IMR-90 (cell line): Measurements from ENCODE around the gene PRDM5. TPM values are rescaled to one million over a fixed set of nuclear protein-coding genes. Genes with fewer than 3 reads are reported as not detected.

Experiments
- ATAC-seq: fragments of 200-7000 bp; cut with Tn5 transposase; 2 replicates; pipeline ENCODE4 v1.9.1; 2020; ENCODE audit warnings: low read depth, mild to moderate bottlenecking, moderate library complexity
- BruUV-seq: library from RNA; stranded (reverse); fragments of 400-500 nt; replicated peaks from 2 replicates; lab custom pipeline; 2021; lab: Mats Ljungman, UMichigan
- CTCF ChIA-PET: fragments of 300-600 bp; formaldehyde crosslinking; extraction: SDS; loops from one replicate; lab custom pipeline; 2021; ENCODE audit warnings: antibody characterized with exemption; lab: Yijun Ruan, JAX
- POLR2A ChIA-PET: fragments of 300-600 bp; sonication (Branson Sonifier 250); formaldehyde crosslinking; loops from one replicate; lab custom pipeline; 2022; ENCODE audit warnings: antibody characterized with exemption; ENCODE audit not compliant: unreplicated experiment; lab: Charles Lee
- DNase-seq: peaks from one replicate; pipeline ENCODE4 v3.0.0; 2013
- H2AFZ ChIP-seq: replicated peaks from 2 replicates; pipeline ENCODE3; 2013; ENCODE audit warnings: low read length, mild to moderate bottlenecking; ENCODE audit not compliant: poor library complexity
- H2AK5ac ChIP-seq: 2 replicates; pipeline ENCODE4 v1.6.1; 2013; ENCODE audit warnings: low read depth, low read length, inconsistent platforms
- H2AK9ac ChIP-seq: replicated peaks from 2 replicates; pipeline ENCODE3; 2013; ENCODE audit warnings: mild to moderate bottlenecking, low read depth, low read length, moderate library complexity; ENCODE audit not compliant: poor library complexity
- H2BK120ac ChIP-seq: 2 replicates; pipeline ENCODE4 v1.6.1; 2013; ENCODE audit warnings: low read depth, low read length, inconsistent platforms
- H2BK15ac ChIP-seq: 3 replicates; pipeline ENCODE4 v1.6.1; 2013; ENCODE audit warnings: low read depth, low read length, inconsistent platforms
- H2BK20ac ChIP-seq: 2 replicates; pipeline ENCODE4 v1.6.1; 2013; ENCODE audit warnings: low read depth, mild to moderate bottlenecking, inconsistent platforms, low read length, moderate library complexity
- H2BK5ac ChIP-seq: 2 replicates; pipeline ENCODE4 v1.6.1; 2013; ENCODE audit warnings: mild to moderate bottlenecking, low read depth, low read length, inconsistent platforms; ENCODE audit not compliant: poor library complexity, severe bottlenecking
- H3K14ac ChIP-seq: replicated peaks from 2 replicates; pipeline ENCODE4 v1.6.1; 2013; ENCODE audit warnings: low read depth, low read length, inconsistent platforms
- H3K18ac ChIP-seq: 2 replicates; pipeline ENCODE4 v1.6.1; 2013; ENCODE audit warnings: low read depth, low read length, control low read depth
- H3K23ac ChIP-seq: 2 replicates; pipeline ENCODE4 v1.6.1; 2013; ENCODE audit warnings: low read depth, low read length, inconsistent platforms
- H3K27ac ChIP-seq: 2 replicates; pipeline ENCODE4 v1.5.1; 2013; ENCODE audit warnings: mild to moderate bottlenecking, control low read depth, low read length; ENCODE audit not compliant: insufficient read depth
- H3K27me3 ChIP-seq: 2 replicates; pipeline ENCODE4 v1.6.1; 2013; ENCODE audit warnings: low read length; ENCODE audit not compliant: control insufficient read depth, insufficient read depth
- H3K36me3 ChIP-seq: 2 replicates; pipeline ENCODE4 v1.6.1; 2013; ENCODE audit warnings: low read length, mixed read lengths; ENCODE audit not compliant: control insufficient read depth, insufficient read depth
- H3K4ac ChIP-seq: 2 replicates; pipeline ENCODE4 v1.6.1; 2013; ENCODE audit warnings: low read depth, low read length, inconsistent platforms
- H3K4me1 ChIP-seq: 2 replicates; pipeline ENCODE4 v1.6.1; 2013; ENCODE audit warnings: low read length, mixed read lengths; ENCODE audit not compliant: control insufficient read depth, insufficient read depth
- H3K4me2 ChIP-seq: 2 replicates; pipeline ENCODE4 v1.6.1; 2013; ENCODE audit warnings: low read depth, mild to moderate bottlenecking, control low read depth, low read length, moderate library complexity
- H3K4me3 ChIP-seq: 2 replicates; pipeline ENCODE4 v1.5.1; 2013; ENCODE audit warnings: low read depth, mild to moderate bottlenecking, control low read depth, low read length, moderate library complexity; ENCODE audit not compliant: insufficient read depth
- H3K56ac ChIP-seq: 2 replicates; pipeline ENCODE4 v1.6.1; 2013; ENCODE audit warnings: low read length, inconsistent platforms; ENCODE audit not compliant: insufficient read depth; ENCODE audit errors: extremely low read depth
- H3K79me1 ChIP-seq, 2 experiments: 2 replicates each; pipeline ENCODE4 v1.6.1; 2013; ENCODE audit warnings: low read length in 2 of 2, inconsistent platforms in 1 of 2, low read depth in 1 of 2
- H3K9ac ChIP-seq: 2 replicates; pipeline ENCODE4 v1.6.1; 2013; ENCODE audit warnings: low read depth, low read length, control low read depth
- H3K9me1 ChIP-seq: 2 replicates; pipeline ENCODE4 v1.6.1; 2013; ENCODE audit warnings: low read length, inconsistent platforms; ENCODE audit not compliant: insufficient read depth
- H3K9me3 ChIP-seq: 2 replicates; pipeline ENCODE4 v1.6.1; 2013; ENCODE audit warnings: low read length; ENCODE audit not compliant: control insufficient read depth, insufficient read depth
- H4K20me1 ChIP-seq: 2 replicates; pipeline ENCODE4 v1.6.1; 2013; ENCODE audit warnings: low read length, inconsistent platforms; ENCODE audit not compliant: insufficient read depth
- H4K5ac ChIP-seq: 2 replicates; pipeline ENCODE4 v1.6.1; 2013; ENCODE audit warnings: mild to moderate bottlenecking, low read depth, low read length, control low read depth
- H4K8ac ChIP-seq, 2 experiments: 2 replicates each; pipeline ENCODE4 v1.6.1; 2013; ENCODE audit warnings: low read depth in 2 of 2, low read length in 2 of 2, control low read depth in 1 of 2, inconsistent platforms in 1 of 2
- H4K91ac ChIP-seq: 2 replicates; pipeline ENCODE4 v1.6.1; 2013; ENCODE audit warnings: low read depth, low read length, inconsistent platforms; ENCODE audit not compliant: insufficient read depth
- BHLHE40 ChIP-seq: fragments of 150-350 bp; IDR thresholded peaks from 2 replicates; pipeline ENCODE4 v1.6.1; 2016; ENCODE audit warnings: mild to moderate bottlenecking, low read depth, low read length
- CEBPB ChIP-seq: IDR thresholded peaks from 2 replicates; pipeline ENCODE4 v1.6.1; 2012; ENCODE audit warnings: low read depth, low read length, improper control_type of control experiment
- CTCF ChIP-seq: conservative IDR thresholded peaks from 2 replicates; pipeline ENCODE4 v1.5.1; 2012; ENCODE audit warnings: mild to moderate bottlenecking, low read depth, low read length, improper control_type of control experiment
- ELK1 ChIP-seq: fragments of 150-350 bp; IDR thresholded peaks from 2 replicates; pipeline ENCODE4 v1.6.1; 2016; ENCODE audit warnings: low read depth, mild to moderate bottlenecking, low read length, moderate library complexity, borderline replicate concordance
- FOS ChIP-seq: fragments of 150-350 bp; IDR thresholded peaks from 2 replicates; pipeline ENCODE4 v1.6.1; 2016; ENCODE audit warnings: low read depth, low read length
- MAZ ChIP-seq: IDR thresholded peaks from 2 replicates; pipeline ENCODE4 v1.6.1; 2012; ENCODE audit warnings: low read depth, mild to moderate bottlenecking, low read length, improper control_type of control experiment, moderate library complexity, borderline replicate concordance
- NFE2L2 ChIP-seq: fragments of 150-350 bp; IDR thresholded peaks from 2 replicates; pipeline ENCODE4 v1.6.1; 2016; ENCODE audit warnings: low read depth, mild to moderate bottlenecking, low read length
- RFX5 ChIP-seq: IDR thresholded peaks from 2 replicates; pipeline ENCODE4 v1.8.0; 2012; ENCODE audit warnings: low read depth, mild to moderate bottlenecking, low read length, moderate library complexity
- SMC3 ChIP-seq: fragments of 150-350 bp; IDR thresholded peaks from 2 replicates; pipeline ENCODE4 v1.6.1; 2016; ENCODE audit warnings: low read depth, mild to moderate bottlenecking, antibody characterized with exemption, low read length, moderate library complexity
- USF2 ChIP-seq: fragments of 150-350 bp; IDR thresholded peaks from 2 replicates; pipeline ENCODE4 v1.6.1; 2017; ENCODE audit warnings: mild to moderate bottlenecking, antibody characterized with exemption, low read length, low read depth
- WGBS, 2 experiments: methylation state at CpG; one replicate each; pipeline versions ENCODE4 v1.1.5 to v1.1.7; 2013; ENCODE audit warnings: missing lambda C conversion rate in 2 of 2; ENCODE audit not compliant: insufficient read length in 1 of 2; ENCODE audit errors: extremely low coverage in 2 of 2; 5-methylcytosine and 5-hydroxymethylcytosine counted together
- dilution Hi-C: fragments of 300-500 bp; cut with HindIII; formaldehyde crosslinking; loops from one replicate; pipeline ENCODE4 v1.14.3; 2018; ENCODE audit warnings: low sequenced_read_pairs; ENCODE audit not compliant: unreplicated experiment
- in situ Hi-C: fragments of 300-500 bp; cut with MboI; formaldehyde crosslinking; loops from 3 replicates; pipeline ENCODE4 v1.14.3; 2019; ENCODE audit warnings: low sequenced_read_pairs, inconsistent platforms, mixed read lengths
- intact Hi-C: fragments of 100-400 bp; cut with micrococcal nuclease; formaldehyde crosslinking; loops from 2 replicates; pipeline ENCODE4 v1.10.0; 2022
- polyA plus RNA-seq, 3 experiments: library from polyadenylated mRNA; depleted of rRNA; stranded (reverse); fragments of >200 nt; gene quantifications; 2 replicates each; pipeline ENCODE4 v1.2.3, GENCODE V29; 2012; ENCODE audit warnings: low replicate concordance in 1 of 3
- total RNA-seq: library from RNA; depleted of rRNA; stranded (reverse); fragments of >200 nt; gene quantifications from 2 replicates; pipeline ENCODE4 v1.2.3, GENCODE V29; 2012

The PRDM5 gene
- total and polyA plus RNA-seq, 2 of the 4 experiments (the other 2 are of a cell fraction), result 4.1 to 10.8 TPM

GRCh38 chr4:120835342-120835741, 87.2 kb downstream of the PRDM5 start:
- Histone ChIP-seq H3K36me3 (no peaks in the 10 kb centered on the region), H2BK20ac (no peak overlapping the region), H2BK120ac (no peak overlapping the region), H2BK15ac (no peak overlapping the region), H2AFZ (no peak overlapping the region), H3K27ac (no peak overlapping the region), H3K56ac (no peak overlapping the region), H3K9ac (no peak overlapping the region), H4K20me1 (no peaks in the 10 kb centered on the region), H3K23ac (no peak overlapping the region), H3K4me3 (no peak overlapping the region), H3K9me1 (no peaks in the 10 kb centered on the region), H2AK5ac (no peak overlapping the region), H4K91ac (no peak overlapping the region), H3K4me2 (no peak overlapping the region), H3K79me1 (no peaks in the 10 kb centered on the region), H2AK9ac (no peak overlapping the region), H3K4me1 (no peaks in the 10 kb centered on the region), H3K4ac (no peak overlapping the region), H3K27me3 (no peaks in the 10 kb centered on the region), H3K18ac (no peak overlapping the region), H2BK5ac (no peak overlapping the region), H4K5ac (no peak overlapping the region), H3K9me3 (no peaks in the 10 kb centered on the region; the same call in 1 of the 2 replicates), H3K14ac (no peak overlapping the region), H4K8ac (no peak overlapping the region)
- ChIA-PET POLR2A (no interaction called here), CTCF (interaction anchor here (0.8 kb wide), 1 partner anchor 9 kb away, joined by 4 read pairs; no protein-coding TSS in a partner anchor)
- no peak for DNase-seq
- ATAC-seq, result no peak
- no TSS peak for BruUV-seq
- WGBS, 2 experiments, result no CpG with 5 or more reads among the region's 1 CpG
- dilution Hi-C loops, result no loop called here
- intact Hi-C loops, result no loop called here
- TF ChIP-seq FOS, result no peak
- no peak for TF ChIP-seq MAZ
- no peak for TF ChIP-seq RFX5
- TF ChIP-seq CEBPB, result no peak
- no peak for TF ChIP-seq BHLHE40
- TF ChIP-seq SMC3, result no peak
- TF ChIP-seq USF2, result no peak
- no peak for TF ChIP-seq CTCF
- TF ChIP-seq NFE2L2, result no peak
- TF ChIP-seq ELK1, result no peak
- in situ Hi-C loops, result no loop called here
